ENCODE data around the gene IGFLR1. TPM values are rescaled to one million over a fixed set of nuclear protein-coding genes. Genes with fewer than 3 reads are reported as not detected.

IGFLR1 gene
- total RNA-seq, 1 donor: 0.72 TPM

- Histone ChIP-seq H2AFZ (ENCODE audit: low read length) (no peak overlapping the region), H3K4me2 (ENCODE audit: insufficient read depth, low read length) (no peak overlapping the region), H3K79me2 (ENCODE audit: insufficient read depth, low read length) (no peaks in the 10 kb centered on the region), H4K20me1 (ENCODE audit: insufficient read depth, low read length) (no peaks in the 10 kb centered on the region), H3K4me3 (ENCODE audit: insufficient read depth, low read length) (no peak overlapping the region), H3K27ac (ENCODE audit: low read depth, low read length) (no peak overlapping the region), H3K27me3 (ENCODE audit: insufficient read depth, low read length) (no peaks in the 10 kb centered on the region), H3K4me1 (ENCODE audit: insufficient read depth, low read length) (no peaks in the 10 kb centered on the region), H3K36me3 (ENCODE audit: insufficient read depth, low read length) (no peaks in the 10 kb centered on the region), H3K9me3 (ENCODE audit: low read depth, low read length) (no peaks in the 10 kb centered on the region)
- no peak for TF ChIP-seq CTCF (IDR thresholded peaks at IDR 0.05; ENCODE audit: extremely low read depth, low read depth, low read length)
- DNase-seq (ENCODE audit: insufficient read length, low spot score, missing footprints): peak; percentile 81
These were observed 41.5 kb upstream of the IGFLR1 start for GRCh38 chr19:35783469-35784434.

GRCh38 chr19:35782589-35782988 lies 40.3 kb upstream of the IGFLR1 start:
- Histone ChIP-seq H3K4me1 (ENCODE audit: insufficient read depth, low read length) (no peaks in the 10 kb centered on the region), H3K27ac (ENCODE audit: low read depth, low read length) (no peak overlapping the region), H3K36me3 (ENCODE audit: insufficient read depth, low read length) (no peaks in the 10 kb centered on the region), H3K9me3 (ENCODE audit: low read depth, low read length) (no peaks in the 10 kb centered on the region), H3K27me3 (ENCODE audit: insufficient read depth, low read length) (no peaks in the 10 kb centered on the region), H2AFZ (ENCODE audit: low read length) (no peak overlapping the region), H4K20me1 (ENCODE audit: insufficient read depth, low read length) (no peaks in the 10 kb centered on the region), H3K4me2 (ENCODE audit: insufficient read depth, low read length) (no peak overlapping the region), H3K79me2 (ENCODE audit: insufficient read depth, low read length) (no peaks in the 10 kb centered on the region), H3K4me3 (ENCODE audit: insufficient read depth, low read length) (no peak overlapping the region)
- TF ChIP-seq CTCF (IDR thresholded peaks at IDR 0.05; ENCODE audit: extremely low read depth, low read depth, low read length): no peak
- peak; percentile 82 for DNase-seq (ENCODE audit: insufficient read length, low spot score, missing footprints)

GRCh38 chr19:35781650-35782049 lies 39.4 kb upstream of the IGFLR1 start:
- Histone ChIP-seq H3K4me2 (ENCODE audit: insufficient read depth, low read length) (no peak overlapping the region), H3K27me3 (ENCODE audit: insufficient read depth, low read length) (no peaks in the 10 kb centered on the region), H3K27ac (ENCODE audit: low read depth, low read length) (no peak overlapping the region), H3K4me1 (ENCODE audit: insufficient read depth, low read length) (no peaks in the 10 kb centered on the region), H4K20me1 (ENCODE audit: insufficient read depth, low read length) (no peaks in the 10 kb centered on the region), H2AFZ (ENCODE audit: low read length) (no peak overlapping the region), H3K9me3 (ENCODE audit: low read depth, low read length) (no peaks in the 10 kb centered on the region), H3K36me3 (ENCODE audit: insufficient read depth, low read length) (no peaks in the 10 kb centered on the region), H3K79me2 (ENCODE audit: insufficient read depth, low read length) (no peaks in the 10 kb centered on the region), H3K4me3 (ENCODE audit: insufficient read depth, low read length) (no peak overlapping the region)
- peak; percentile 51 for DNase-seq (ENCODE audit: insufficient read length, low spot score, missing footprints)
- TF ChIP-seq CTCF (IDR thresholded peaks at IDR 0.05; ENCODE audit: extremely low read depth, low read depth, low read length): no peak

GRCh38 chr19:35780717-35781116 lies 38.5 kb upstream of the IGFLR1 start:
- Histone ChIP-seq H3K27ac (ENCODE audit: low read depth, low read length) (no peak overlapping the region), H4K20me1 (ENCODE audit: insufficient read depth, low read length) (no peaks in the 10 kb centered on the region), H3K27me3 (ENCODE audit: insufficient read depth, low read length) (no peaks in the 10 kb centered on the region), H3K4me2 (ENCODE audit: insufficient read depth, low read length) (no peak overlapping the region), H3K36me3 (ENCODE audit: insufficient read depth, low read length) (no peaks in the 10 kb centered on the region), H3K79me2 (ENCODE audit: insufficient read depth, low read length) (peaks cover 2% of the 10 kb centered on the region), H3K4me3 (ENCODE audit: insufficient read depth, low read length) (no peak overlapping the region), H3K9me3 (ENCODE audit: low read depth, low read length) (no peaks in the 10 kb centered on the region), H2AFZ (ENCODE audit: low read length) (no peak overlapping the region), H3K4me1 (ENCODE audit: insufficient read depth, low read length) (no peaks in the 10 kb centered on the region)
- TF ChIP-seq CTCF (IDR thresholded peaks at IDR 0.05; ENCODE audit: extremely low read depth, low read depth, low read length): no peak
- DNase-seq (ENCODE audit: insufficient read length, low spot score, missing footprints): peak; percentile 47
